NCI-H748 (cell line): ENCODE data around the gene MT1M.
"Not testable (repeated sequence)": the region's sequence is repeated elsewhere in the genome, so short reads cannot be mapped to it uniquely, and the experiment has no call there.

Experiments
- DNase-seq: peaks from one replicate; lab custom pipeline; 2025; ENCODE audit not compliant: unreplicated experiment; lab: John Stamatoyannopoulos, UW

MT1M gene

DNA sequence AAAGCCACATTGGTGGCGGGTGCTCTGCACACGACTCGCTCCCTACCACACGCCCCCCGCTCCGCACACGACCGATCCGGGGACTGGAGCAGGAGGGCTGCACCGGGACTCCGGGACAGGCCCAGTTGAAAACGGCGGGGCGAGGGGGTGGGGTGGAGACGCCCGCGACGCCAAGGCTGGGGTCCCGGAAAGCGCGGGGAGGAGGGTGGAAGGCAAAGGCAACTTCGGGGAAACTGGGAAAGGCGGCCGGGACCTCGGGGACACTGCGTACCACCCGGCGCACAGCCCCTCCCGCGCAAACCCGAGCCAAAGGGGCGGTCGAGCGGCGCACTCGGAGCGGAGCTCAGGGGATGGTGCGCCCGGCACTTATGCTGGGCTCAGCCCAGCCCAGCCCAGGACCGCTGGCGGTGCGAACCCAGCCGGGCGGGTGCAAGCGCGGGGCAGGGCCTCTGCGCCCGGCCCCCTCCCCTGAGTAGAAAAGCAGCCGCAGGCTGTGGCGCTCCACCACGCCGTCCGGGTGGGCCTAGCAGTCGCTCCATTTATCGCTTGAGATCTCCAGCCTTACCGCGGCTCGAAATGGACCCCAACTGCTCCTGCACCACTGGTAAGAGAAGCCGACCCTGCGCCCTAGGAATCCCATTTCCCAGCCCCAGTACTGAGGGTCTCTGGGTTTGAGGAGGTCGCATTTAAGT, at the start of gene MT1M:
MT1M (plus strand) TSS at position 504 of the 692 bp plus-strand sequence; CDS start at position 577, 73 bp downstream.
- no peak for DNase-seq

DNA sequence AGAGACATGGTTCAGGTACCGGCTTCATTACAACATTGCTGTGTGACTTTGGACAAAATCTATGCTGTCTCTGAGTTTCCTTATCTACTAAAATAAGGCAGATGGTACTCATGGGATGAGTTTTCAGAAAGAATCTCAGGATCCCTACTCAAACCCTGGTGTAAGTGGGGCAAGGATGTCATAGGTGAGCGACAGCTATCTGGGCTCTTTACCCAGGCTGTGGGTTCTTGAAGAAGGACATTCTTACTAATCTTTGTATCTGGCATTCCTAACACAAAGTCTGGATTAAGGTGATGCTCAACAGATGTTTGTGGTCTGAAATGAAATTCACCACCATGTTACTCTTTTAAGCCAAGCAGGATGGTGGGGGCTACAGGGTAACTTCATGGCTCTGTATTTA, 49.5 kb upstream of the MT1M start:
- DNase-seq = not testable (repeated sequence)

GRCh38 chr16:56583351-56584168, 48.9 kb upstream of the MT1M start:
- no peak for DNase-seq

- DNase-seq = no peak
Measured at GRCh38 chr16:56584276-56584675, 48.2 kb upstream of the MT1M start.

- no peak for DNase-seq
Measured at GRCh38 chr16:56588781-56589140, 43.7 kb upstream of the MT1M start.

DNA sequence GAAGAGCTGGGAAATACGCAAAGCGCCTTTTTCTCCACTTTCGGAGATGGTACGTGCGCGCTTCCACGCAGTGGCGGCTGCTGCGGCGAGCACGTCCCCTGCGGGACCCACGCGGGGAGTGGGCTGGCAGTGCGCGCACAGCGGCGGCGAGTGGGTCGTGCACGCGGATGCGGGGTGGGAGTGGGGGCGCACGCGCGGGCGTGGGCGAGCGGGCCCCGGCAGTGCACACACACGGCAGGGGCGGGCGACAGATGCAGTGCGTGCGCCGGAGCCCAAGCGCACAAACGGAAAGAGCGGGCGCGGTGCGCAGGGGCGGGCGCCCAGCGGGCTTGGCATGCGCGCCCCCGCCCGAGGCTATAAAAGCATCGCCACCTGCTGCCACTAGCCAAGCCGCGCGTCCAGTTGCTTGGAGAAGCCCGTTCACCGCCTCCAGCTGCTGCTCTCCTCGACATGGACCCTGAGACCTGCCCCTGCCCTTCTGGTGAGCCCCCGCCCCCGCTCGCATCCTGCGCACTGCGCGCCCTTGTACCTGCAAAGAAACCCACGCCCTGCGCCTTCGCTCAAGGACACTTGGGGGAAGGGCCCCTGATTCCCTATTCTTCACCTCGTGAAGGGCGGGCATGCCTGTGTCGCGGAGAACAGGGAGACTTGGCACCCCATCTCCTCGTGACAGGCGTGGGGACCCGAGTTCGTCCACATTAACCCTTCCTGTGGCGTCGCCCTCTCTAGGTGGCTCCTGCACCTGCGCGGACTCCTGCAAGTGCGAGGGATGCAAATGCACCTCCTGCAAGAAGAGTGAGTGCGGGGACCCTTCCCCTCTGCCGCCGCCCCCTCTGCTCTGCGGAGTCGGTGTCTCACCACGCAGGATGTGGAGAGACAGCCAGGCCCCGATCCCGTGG, 43.1 kb upstream of the MT1M start, which contains the start of gene MT3:
MT3 (plus strand) TSS at position 388 of the 899 bp plus-strand sequence; CDS start at position 451, 63 bp downstream.
- peak; percentile 75 for DNase-seq

GRCh38 chr16:56591377-56592060, 40.9 kb upstream of the MT1M start:
- DNase-seq = no peak

DNA sequence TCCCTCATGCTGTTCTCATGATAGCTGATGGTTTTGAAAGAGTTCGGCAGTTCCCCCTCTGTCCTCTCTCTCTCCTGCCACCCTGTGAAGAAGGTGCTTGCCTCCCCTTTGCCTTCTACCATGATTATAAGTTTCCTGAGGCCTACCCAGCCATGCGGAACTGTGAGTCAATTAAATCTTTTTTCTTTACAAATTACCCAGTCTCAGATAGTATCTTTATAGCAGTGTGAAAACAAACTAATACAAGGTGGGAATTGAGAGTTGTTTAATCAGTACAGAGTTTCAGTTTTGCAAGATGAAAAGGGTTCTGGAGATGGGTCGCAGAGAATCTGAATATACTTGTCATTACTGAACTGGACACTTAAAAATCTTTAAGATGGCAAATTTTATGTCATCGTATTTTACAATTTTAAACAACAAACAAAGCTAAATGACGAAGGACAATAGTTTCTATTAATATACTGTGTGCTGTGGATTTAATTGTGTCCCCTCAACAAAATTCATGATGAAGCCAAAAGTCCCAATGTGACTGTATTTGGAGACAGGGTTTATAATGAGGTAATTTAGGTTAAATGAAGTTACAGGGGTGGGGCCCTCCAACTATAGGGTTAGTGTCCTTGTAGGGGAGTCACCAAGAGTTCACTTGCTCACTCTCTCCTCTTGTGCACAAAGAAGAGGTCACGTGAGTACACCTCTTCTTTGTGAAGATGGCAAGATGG, 38.7 kb upstream of the MT1M start:
- DNase-seq = no peak

DNA sequence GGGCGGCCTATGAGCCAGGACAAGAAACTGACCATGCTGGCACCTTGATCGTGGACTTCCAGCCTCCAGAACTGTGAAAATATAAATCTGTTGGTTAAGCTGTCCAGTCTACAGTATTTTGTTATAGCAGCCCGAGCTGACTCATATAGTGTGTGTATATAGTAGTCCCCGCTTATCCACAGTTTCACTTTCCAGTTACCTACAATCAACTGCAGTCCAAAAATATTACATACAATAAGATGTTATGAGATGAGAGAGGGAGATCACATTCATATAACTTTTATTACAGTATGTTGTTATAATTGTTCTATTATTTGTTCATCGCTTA, 38.2 kb upstream of the MT1M start:
- no peak for DNase-seq

DNA sequence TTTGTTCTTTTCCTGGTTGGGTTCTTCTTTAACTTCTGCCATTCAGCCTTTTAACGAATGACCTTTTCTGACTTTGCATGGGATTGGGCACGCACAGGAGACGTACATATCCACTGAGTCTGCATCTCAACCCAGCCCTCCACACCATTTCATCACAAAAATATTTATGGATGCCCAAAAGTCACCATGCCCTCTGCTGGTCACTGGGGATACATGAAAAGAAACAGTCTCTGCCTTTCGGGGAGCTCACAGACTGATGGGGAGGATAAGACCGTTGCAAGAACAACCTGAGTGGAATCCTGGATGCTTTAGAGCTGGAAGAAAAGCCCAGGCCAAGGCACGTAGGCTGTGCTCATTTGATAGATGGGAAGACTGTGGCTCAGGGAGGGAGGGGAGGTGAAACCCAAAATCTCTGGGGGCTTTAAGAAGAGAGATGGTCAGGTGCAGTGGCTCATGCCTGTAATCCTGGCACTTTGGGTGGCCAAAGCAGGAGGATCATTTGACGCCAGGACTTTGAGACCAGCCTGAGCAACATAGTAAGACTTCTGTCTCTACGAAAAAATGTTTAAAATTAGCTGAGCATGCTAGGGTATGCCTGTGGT, 32.0 kb upstream of the MT1M start:
- peak; percentile 33 for DNase-seq

DNA sequence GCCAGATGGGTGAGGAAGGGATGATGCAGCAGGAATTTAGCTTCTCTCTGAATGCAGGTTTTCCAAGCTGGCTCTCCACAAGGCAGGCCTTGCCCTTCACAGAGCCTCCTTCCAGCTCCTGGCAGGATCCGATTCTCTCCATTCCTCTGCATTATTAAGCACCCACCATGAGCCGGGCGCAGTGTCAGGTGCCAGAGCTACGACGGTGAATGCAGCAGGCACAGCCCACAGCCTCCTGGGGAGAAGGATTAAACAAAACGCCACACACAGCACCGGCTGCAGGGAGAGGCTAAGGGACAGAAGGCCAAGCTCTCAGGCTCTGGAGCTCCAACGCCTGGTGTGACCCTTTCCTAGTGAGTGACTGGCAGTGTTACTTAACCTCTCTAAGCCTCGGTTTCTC, 31.1 kb upstream of the MT1M start:
- no peak for DNase-seq

GRCh38 chr16:56603589-56603988, 28.9 kb upstream of the MT1M start:
- peak; percentile 20 for DNase-seq

DNA sequence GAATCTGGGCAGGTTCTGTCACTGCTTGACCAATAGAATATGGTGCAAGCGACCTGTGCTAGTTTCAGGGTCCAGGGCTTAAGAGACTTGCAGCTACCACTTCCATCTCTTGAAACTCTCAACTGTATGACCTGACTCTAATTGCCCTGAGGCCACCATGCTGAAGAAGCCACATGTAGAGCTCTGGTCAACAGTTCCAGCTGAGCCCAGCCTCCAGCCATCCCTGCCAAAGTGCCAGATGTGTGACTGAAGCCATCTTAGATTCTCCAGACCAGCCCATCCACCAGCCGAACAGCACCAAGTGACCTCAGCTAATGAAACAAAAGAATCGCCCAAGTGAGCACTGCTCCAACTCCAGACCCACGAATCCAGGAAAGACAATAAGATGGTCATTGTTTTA, 27.5 kb upstream of the MT1M start:
- DNase-seq = no peak

DNA sequence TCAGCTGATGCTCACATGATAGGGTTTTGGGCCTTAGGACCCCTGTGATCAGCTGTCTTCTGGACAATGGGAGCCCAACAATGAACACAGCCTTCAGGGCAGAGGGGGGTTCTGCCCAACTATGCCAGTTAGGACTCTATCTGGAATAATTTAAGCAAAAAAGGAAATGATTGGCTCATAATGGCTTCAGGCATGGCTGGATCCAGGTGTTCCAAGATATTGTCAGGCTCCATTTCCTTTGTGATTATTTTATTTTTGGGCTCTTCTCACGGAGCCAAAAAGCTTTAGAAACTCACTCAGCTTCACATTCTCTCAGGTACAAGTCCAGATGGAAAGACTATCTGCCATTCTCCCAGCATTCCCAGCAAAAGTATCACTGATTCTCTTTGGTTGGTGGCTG, 27.0 kb upstream of the MT1M start:
- no peak for DNase-seq

- no peak for DNase-seq
Measured at GRCh38 chr16:56606071-56606475, 26.4 kb upstream of the MT1M start.

DNA sequence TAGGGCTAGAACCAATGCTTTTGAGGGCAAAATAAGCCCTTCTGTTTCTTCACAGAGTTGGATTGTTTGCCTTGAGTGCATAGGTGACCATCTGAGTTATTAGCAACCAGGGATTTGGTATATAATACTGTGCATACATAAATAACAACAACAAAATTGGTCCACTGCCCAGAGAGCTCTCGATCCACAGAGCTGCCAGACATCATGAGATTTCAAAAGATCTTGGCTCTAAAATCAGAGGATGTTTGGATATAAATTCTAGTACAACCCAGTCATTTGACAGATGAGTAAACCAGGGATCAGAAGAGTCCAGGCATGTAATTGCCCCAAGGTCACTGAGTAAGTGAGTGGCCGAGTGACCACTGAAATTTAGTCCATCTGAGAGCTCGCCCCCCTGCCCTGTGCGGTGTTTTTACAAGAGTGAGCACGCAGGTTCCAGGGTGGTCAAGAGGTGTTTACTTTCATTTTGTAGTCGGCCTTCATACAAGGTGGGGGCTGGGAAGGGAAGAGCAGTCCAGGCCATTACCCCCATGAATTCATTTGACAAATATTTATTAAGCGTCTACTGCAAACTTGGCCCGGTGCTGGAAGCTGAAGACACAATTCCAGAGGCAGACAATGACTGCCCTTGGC, 25.9 kb upstream of the MT1M start:
- DNase-seq = no peak

GRCh38 chr16:56607109-56607618, 25.3 kb upstream of the MT1M start:
- no peak for DNase-seq

DNA sequence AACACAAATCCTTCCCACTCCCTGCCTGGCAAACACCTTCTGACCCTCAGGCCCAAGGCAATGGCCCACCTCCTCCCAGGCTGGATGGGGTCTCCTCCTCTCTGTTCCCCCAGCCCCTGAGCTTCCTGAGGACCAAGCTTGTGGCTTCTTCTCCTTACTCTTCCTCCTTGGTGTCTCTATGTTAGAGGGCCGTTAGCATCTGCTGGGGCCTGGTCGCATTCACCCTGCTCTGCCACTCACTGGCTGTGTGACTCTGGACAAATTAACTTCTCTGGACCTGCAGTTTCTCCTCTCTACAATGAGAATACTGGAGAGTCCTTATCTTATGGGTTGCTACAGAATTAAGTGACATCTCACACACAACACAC, 24.8 kb upstream of the MT1M start:
- no peak for DNase-seq
